ENCODE measurements around the gene P2RY6. TPM values are rescaled to one million over a fixed set of nuclear protein-coding genes. Genes with fewer than 3 reads are reported as not detected.
A peak's percentile ranks its signal among the peaks of the same experiment; 100 is the strongest.

The P2RY6 gene
- total and polyA plus RNA-seq, 11 donors = 0.56 to 17.7 (median 2.0) TPM

GRCh38 chr11:73296501-73297230 is 24.5 kb downstream of the P2RY6 start:
- TF ChIP-seq POLR2A (IDR thresholded peaks at IDR 0.05) (no peak), CTCF (IDR thresholded peaks at IDR 0.05) (no peak)
- 90 to 97% (median 95%) methylated on average over 26 to 35 of the region's 35 CpGs for WGBS, 4 donors
- DNase-seq (peak in 3 of 5 donors; percentile 20 to 53 (median 26)), ATAC-seq (no peak)
- intact Hi-C loops (cut with DNase I) = loop anchor here in 3 of 10 donors (2.0 to 10.0 kb wide), 4 partner anchors 41 to 98 kb away; no protein-coding TSS in a partner anchor
- Histone ChIP-seq H3K27me3 (no peaks in the 10 kb centered on the region), H3K36me3 (peaks cover 0 to 13% (median 0%) of the 10 kb centered on the region in 9 donors), H3K4me3 (no peak overlapping the region), H3K4me1 (peaks cover 0 to 19% (median 3%) of the 10 kb centered on the region in 12 donors), H3K9me3 (no peaks in the 10 kb centered on the region), H3K27ac (no peak overlapping the region)

GRCh38 chr11:73297231-73297590 is 25.1 kb downstream of the P2RY6 start:
- Histone ChIP-seq H3K9me3 (no peaks in the 10 kb centered on the region), H3K4me1 (peaks cover 0 to 18% (median 3%) of the 10 kb centered on the region in 12 donors), H3K27me3 (no peaks in the 10 kb centered on the region), H3K4me3 (no peak overlapping the region), H3K36me3 (peaks cover 0 to 13% (median 0%) of the 10 kb centered on the region in 9 donors), H3K27ac (no peak overlapping the region)
- ATAC-seq (no peak), DNase-seq (peak in 2 of 5 donors; percentile 19 to 21)
- no peak for TF ChIP-seq POLR2A (IDR thresholded peaks at IDR 0.05)
- TF ChIP-seq CTCF (IDR thresholded peaks at IDR 0.05) = no peak
- 94 to 97% (median 96%) methylated on average over 14 to 18 of the region's 18 CpGs for WGBS, 4 donors
- intact Hi-C loops (cut with DNase I) = loop anchor here in 3 of 10 donors (2.0 to 10.0 kb wide), 4 partner anchors 40 to 98 kb away; no protein-coding TSS in a partner anchor

- peaks cover 0 to 13% (median 0%) of the 10 kb centered on the region in 9 donors for H3K36me3 ChIP-seq
- H3K4me3 ChIP-seq = no peak overlapping the region
- ATAC-seq (no peak), DNase-seq (peak in 3 of 5 donors; percentile 8 to 10 (median 9))
- no peak for TF ChIP-seq CTCF (IDR thresholded peaks at IDR 0.05)
- no peak for TF ChIP-seq POLR2A (IDR thresholded peaks at IDR 0.05)
- 79 to 98% (median 94%) methylated on average over 3 of the region's 3 CpGs for WGBS, 4 donors
- no peaks in the 10 kb centered on the region for H3K27me3 ChIP-seq
- intact Hi-C loops (cut with DNase I) = loop anchor here in 3 of 10 donors (2.0 to 10.0 kb wide), 4 partner anchors 40 to 97 kb away; no protein-coding TSS in a partner anchor
- H3K27ac ChIP-seq = no peak overlapping the region
- H3K9me3 ChIP-seq = no peaks in the 10 kb centered on the region
- H3K4me1 ChIP-seq = peaks cover 0 to 18% (median 1%) of the 10 kb centered on the region in 12 donors
Measured at GRCh38 chr11:73297702-73298101, 25.6 kb downstream of the P2RY6 start.

GRCh38 chr11:73298233-73298632 is 26.1 kb downstream of the P2RY6 start:
- no peaks in the 10 kb centered on the region for H3K27me3 ChIP-seq
- WGBS, 4 donors = 83 to 90% (median 87%) methylated on average over 5 of the region's 5 CpGs
- H3K4me3 ChIP-seq = no peak overlapping the region
- no peak overlapping the region for H3K27ac ChIP-seq
- H3K36me3 ChIP-seq = peaks cover 0 to 13% (median 0%) of the 10 kb centered on the region in 9 donors
- intact Hi-C loops (cut with DNase I) = loop anchor here in 2 of 10 donors (5.0 to 10.0 kb wide), 3 partner anchors 39 to 94 kb away; no protein-coding TSS in a partner anchor
- ATAC-seq = no peak
- peaks cover 0 to 15% (median 1%) of the 10 kb centered on the region in 12 donors for H3K4me1 ChIP-seq
- DNase-seq = peak in 2 of 5 donors; percentile 11 to 15
- TF ChIP-seq CTCF (IDR thresholded peaks at IDR 0.05) (no peak), POLR2A (IDR thresholded peaks at IDR 0.05) (no peak)
- H3K9me3 ChIP-seq = no peaks in the 10 kb centered on the region
